NCI-H128 (cell line): ENCODE measurements around the gene CCDC134.

ENCODE experiments used
- DNase-seq: peaks from one replicate; lab custom pipeline; 2025; ENCODE audit not compliant: unreplicated experiment; lab: John Stamatoyannopoulos, UW

The CCDC134 gene

GRCh38 chr22:41800348-41801146 is at the start of gene CCDC134:
TSS of gene CCDC134 (plus strand) at chr22:41800679. CDS start at chr22:41808891, 8,212 bp downstream.
- peak; percentile 57 for DNase-seq

- no peak for DNase-seq
Measured at GRCh38 chr22:41752011-41752970, 48.2 kb upstream of the CCDC134 start.

GRCh38 chr22:41753984-41754383 is 46.5 kb upstream of the CCDC134 start:
- no peak for DNase-seq

- no peak for DNase-seq
Measured at GRCh38 chr22:41757502-41757901, 43.0 kb upstream of the CCDC134 start.

GRCh38 chr22:41758231-41758630 is 42.2 kb upstream of the CCDC134 start:
- DNase-seq, result no peak

GRCh38 chr22:41762980-41763779 is 37.3 kb upstream of the CCDC134 start:
- DNase-seq, result no peak

GRCh38 chr22:41766476-41766875 is 34.0 kb upstream of the CCDC134 start:
- DNase-seq, result no peak

GRCh38 chr22:41768430-41768829 is 32.0 kb upstream of the CCDC134 start:
- DNase-seq, result no peak

- no peak for DNase-seq
Measured at GRCh38 chr22:41770715-41771468, 29.6 kb upstream of the CCDC134 start.

- DNase-seq, result no peak
Measured at GRCh38 chr22:41772198-41772597, 28.3 kb upstream of the CCDC134 start.

GRCh38 chr22:41772645-41773044 is 27.8 kb upstream of the CCDC134 start:
- no peak for DNase-seq

- DNase-seq, result no peak
Measured at GRCh38 chr22:41775338-41775737, 25.1 kb upstream of the CCDC134 start.

GRCh38 chr22:41775976-41776375 is 24.5 kb upstream of the CCDC134 start:
- DNase-seq, result no peak

- no peak for DNase-seq
Measured at GRCh38 chr22:41776381-41776780, 24.1 kb upstream of the CCDC134 start.

- DNase-seq, result no peak
Measured at GRCh38 chr22:41777749-41778425, 22.6 kb upstream of the CCDC134 start.

- DNase-seq, result no peak
Measured at GRCh38 chr22:41779929-41780505, 20.5 kb upstream of the CCDC134 start.

- DNase-seq, result no peak
Measured at GRCh38 chr22:41780746-41781505, 19.6 kb upstream of the CCDC134 start.

GRCh38 chr22:41781507-41781906 is 19.0 kb upstream of the CCDC134 start:
- DNase-seq, result no peak

GRCh38 chr22:41782316-41782715 is 18.2 kb upstream of the CCDC134 start:
- no peak for DNase-seq
